ENCODE measurements around the gene ATOX1. TPM values are rescaled to one million over a fixed set of nuclear protein-coding genes. Genes with fewer than 3 reads are reported as not detected.

The ATOX1 gene
- total and polyA plus RNA-seq, 2 donors: 30.8 to 121 TPM

DNA sequence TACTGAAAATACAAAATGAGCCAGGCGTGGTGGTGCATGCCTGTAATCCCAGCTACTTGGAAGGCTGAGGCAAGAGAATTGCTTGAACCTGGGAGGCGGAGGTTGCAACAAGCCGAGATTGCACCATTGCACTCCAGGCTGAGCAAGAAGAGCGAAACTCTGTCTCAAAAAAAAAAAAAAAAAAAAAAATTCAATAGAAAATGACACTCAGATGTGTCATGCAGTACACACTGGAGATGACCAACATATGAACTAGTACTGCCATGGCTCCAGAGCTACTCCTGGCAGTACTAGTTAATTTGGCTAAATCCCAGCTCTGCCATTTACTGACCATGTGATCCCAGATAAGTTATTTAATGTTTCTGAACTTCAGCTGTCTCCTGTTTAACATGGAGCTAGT is 7.3 kb downstream of the ATOX1 start:
- no peak for DNase-seq (ENCODE audit: extremely low spot score)
- Histone ChIP-seq H3K4me1 (ENCODE audit: insufficient read depth) (peaks cover 1% of the 10 kb centered on the region), H3K4me3 (ENCODE audit: low read depth, low read length) (no peak overlapping the region), H3K27ac (ENCODE audit: low read depth) (no peak overlapping the region), H3K36me3 (ENCODE audit: insufficient read depth) (peaks cover 2% of the 10 kb centered on the region)
- 96% methylated on average over 4 of the region's 4 CpGs for WGBS

DNA sequence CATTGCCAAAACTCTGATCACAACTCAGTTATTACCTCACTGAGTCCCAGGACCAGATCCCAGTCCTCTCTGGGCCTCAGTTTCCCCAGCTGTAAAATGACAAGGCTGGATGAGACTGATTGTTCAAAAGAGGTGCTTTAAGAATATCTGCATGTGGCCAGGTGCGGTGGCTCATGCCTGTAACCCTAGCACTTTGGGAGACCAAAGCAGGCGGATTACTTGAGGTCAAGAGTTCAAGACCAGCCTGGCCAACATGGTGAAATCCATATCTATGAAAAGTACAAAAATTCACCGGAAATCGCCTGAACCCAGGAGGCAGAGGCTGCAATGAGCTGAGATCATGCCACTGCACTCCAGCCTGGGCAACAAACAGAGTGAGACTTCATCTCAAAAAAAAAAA is 8.3 kb downstream of the ATOX1 start:
- H3K4me1 ChIP-seq (ENCODE audit: insufficient read depth): peaks cover 1% of the 10 kb centered on the region
- no peak overlapping the region for H3K4me3 ChIP-seq (ENCODE audit: low read depth, low read length)
- 92% methylated on average over 4 of the region's 4 CpGs for WGBS
- H3K36me3 ChIP-seq (ENCODE audit: insufficient read depth): peaks cover 3% of the 10 kb centered on the region
- no peak overlapping the region for H3K27ac ChIP-seq (ENCODE audit: low read depth)
- DNase-seq (ENCODE audit: extremely low spot score): no peak

DNA sequence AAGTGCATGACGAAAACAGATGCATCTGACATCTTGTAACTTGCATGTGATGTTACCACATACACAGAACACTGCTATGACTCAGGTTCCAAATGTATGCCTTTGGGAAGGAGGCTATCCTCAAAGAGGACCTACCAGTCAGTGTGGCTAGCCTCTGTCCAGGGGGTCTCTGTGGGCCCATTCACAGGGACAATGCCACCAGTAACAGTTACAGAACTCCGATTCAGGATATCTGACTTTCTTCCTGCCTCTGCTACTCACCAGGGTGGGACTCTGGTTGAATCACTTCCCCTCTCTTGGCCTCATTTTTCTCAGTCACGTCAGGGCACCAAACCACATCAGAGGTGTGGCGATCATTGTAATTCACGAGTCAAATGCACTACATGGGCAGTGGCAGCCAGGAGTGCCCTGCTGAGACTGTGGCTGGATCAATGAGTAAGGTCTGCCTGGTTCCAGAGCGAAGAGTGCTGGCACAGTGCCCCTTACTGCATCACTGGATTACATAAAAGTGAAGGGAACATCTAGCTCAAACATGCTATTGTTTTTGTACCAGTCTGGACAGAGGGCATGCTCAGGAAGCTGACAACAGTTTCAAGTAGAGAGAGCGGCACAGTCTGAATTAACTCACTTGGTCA is 13.2 kb downstream of the ATOX1 start:
- no peak for DNase-seq (ENCODE audit: extremely low spot score)
- Histone ChIP-seq H3K27ac (ENCODE audit: low read depth) (no peak overlapping the region), H3K4me1 (ENCODE audit: insufficient read depth) (peaks cover 1% of the 10 kb centered on the region), H3K4me3 (ENCODE audit: low read depth, low read length) (no peak overlapping the region), H3K36me3 (ENCODE audit: insufficient read depth) (peaks cover 3% of the 10 kb centered on the region)
- 68% methylated on average over 7 of the region's 7 CpGs for WGBS

DNA sequence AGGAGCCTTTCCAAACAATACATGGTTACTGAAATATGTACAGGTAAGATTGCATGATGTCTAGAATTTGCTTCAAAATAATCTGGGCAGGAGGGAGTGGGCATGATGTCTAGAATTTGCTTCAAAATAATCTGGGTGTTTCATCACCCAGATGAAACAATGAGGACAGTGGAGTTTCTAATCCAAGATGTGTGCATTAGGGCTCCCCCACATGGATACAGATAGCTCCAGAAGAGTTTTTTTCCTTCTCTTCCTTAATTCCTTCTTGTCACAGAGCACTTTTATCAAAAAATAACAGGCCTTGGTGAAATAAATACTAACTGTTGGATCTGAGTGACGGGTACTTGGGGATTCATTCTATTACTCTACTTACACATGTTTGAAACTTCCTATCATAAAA is 14.9 kb downstream of the ATOX1 start:
- Histone ChIP-seq H3K4me1 (ENCODE audit: insufficient read depth) (peaks cover 1% of the 10 kb centered on the region), H3K4me3 (ENCODE audit: low read depth, low read length) (no peak overlapping the region), H3K27ac (ENCODE audit: low read depth) (no peak overlapping the region), H3K36me3 (ENCODE audit: insufficient read depth) (peaks cover 3% of the 10 kb centered on the region)
- DNase-seq (ENCODE audit: extremely low spot score): no peak
- 88% methylated on average over 1 of the region's 1 CpG for WGBS

DNA sequence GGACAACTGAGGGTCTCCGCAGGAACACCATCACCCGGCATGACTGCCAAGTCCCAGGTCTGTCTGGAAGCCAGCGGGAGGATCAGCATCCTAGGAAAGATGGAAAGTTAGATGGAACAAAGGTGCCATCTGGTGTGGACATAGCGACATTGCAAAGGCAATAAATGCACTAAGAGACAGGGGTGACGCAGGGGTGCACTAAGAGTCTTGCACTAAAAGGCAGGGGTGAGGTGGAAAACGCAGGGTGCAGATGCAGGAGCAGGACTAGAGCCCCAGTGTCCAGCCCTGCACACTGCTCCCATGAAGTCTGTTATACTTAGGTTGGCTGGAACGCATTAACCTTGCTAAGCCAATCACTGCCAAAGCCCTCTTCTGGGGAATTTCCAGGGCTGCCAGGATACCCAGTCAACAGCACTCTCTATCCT is 15.5 kb downstream of the ATOX1 start:
- no peak overlapping the region for H3K27ac ChIP-seq (ENCODE audit: low read depth)
- no peak overlapping the region for H3K4me3 ChIP-seq (ENCODE audit: low read depth, low read length)
- peaks cover 1% of the 10 kb centered on the region for H3K4me1 ChIP-seq (ENCODE audit: insufficient read depth)
- no peak for DNase-seq (ENCODE audit: extremely low spot score)
- WGBS: 44% methylated on average over 7 of the region's 7 CpGs
- peaks cover 3% of the 10 kb centered on the region for H3K36me3 ChIP-seq (ENCODE audit: insufficient read depth)

DNA sequence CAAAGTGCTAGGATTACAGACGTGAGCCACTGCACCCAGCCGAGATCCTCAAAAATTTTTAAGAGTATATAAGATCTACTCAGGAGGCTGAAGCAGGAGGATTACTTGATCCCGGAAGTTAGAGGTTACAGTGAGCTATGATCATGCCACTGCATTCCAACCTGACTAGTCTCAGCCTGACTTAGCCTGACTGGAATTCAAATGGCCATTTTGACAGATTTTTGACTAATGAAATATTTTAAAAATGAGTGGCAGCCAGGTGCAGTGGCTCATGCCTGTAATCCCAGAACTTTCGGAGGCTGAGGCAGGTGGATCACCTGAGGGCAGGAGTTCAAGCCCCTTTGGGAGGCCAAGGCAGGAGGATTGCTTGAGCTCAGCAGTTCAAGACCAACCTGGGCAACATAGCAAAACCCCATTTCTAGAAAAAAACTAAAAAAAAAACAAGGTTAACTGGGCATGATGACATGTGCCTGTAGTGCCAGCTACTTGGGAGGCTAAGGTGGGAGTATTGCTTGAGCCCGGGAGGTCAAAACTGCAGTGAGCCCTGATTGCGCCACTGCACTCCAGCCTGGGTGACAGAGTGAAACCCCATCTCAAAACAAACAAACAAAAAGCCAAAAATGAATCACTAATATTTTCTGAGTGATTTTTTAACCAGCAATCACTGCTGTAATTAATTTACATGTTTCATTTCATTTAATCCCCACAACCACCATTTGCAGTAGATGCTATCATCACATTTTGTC is 16.6 kb downstream of the ATOX1 start:
- peaks cover 1% of the 10 kb centered on the region for H3K4me1 ChIP-seq (ENCODE audit: insufficient read depth)
- 82% methylated on average over 6 of the region's 6 CpGs for WGBS
- peaks cover 3% of the 10 kb centered on the region for H3K36me3 ChIP-seq (ENCODE audit: insufficient read depth)
- H3K27ac ChIP-seq (ENCODE audit: low read depth): no peak overlapping the region
- H3K4me3 ChIP-seq (ENCODE audit: low read depth, low read length): no peak overlapping the region
- DNase-seq (ENCODE audit: extremely low spot score): no peak

DNA sequence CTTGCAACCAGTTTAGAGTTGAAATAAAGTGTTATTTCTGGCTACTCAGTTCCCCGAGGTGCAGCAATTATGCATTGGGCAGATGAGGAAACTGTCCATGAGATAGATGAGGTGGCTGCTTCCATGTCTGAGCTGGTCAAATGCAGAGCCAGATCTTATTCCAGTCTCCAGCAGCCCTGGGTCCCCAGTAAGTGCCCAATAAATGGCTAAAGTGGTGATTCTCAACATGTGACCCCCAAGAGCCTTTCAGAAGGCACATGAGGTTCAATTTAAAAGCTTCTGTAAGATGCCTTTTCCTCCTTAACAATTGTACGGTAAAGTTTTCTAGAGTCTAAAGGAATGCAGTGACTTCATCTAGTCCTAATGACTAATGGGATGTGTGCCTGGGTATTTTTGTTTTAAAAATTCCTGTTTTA is 17.5 kb downstream of the ATOX1 start:
- Histone ChIP-seq H3K4me1 (ENCODE audit: insufficient read depth) (peaks cover 1% of the 10 kb centered on the region), H3K36me3 (ENCODE audit: insufficient read depth) (no peaks in the 10 kb centered on the region), H3K4me3 (ENCODE audit: low read depth, low read length) (no peak overlapping the region), H3K27ac (ENCODE audit: low read depth) (no peak overlapping the region)
- no peak for DNase-seq (ENCODE audit: extremely low spot score)
- 28% methylated on average over 2 of the region's 2 CpGs for WGBS

DNA sequence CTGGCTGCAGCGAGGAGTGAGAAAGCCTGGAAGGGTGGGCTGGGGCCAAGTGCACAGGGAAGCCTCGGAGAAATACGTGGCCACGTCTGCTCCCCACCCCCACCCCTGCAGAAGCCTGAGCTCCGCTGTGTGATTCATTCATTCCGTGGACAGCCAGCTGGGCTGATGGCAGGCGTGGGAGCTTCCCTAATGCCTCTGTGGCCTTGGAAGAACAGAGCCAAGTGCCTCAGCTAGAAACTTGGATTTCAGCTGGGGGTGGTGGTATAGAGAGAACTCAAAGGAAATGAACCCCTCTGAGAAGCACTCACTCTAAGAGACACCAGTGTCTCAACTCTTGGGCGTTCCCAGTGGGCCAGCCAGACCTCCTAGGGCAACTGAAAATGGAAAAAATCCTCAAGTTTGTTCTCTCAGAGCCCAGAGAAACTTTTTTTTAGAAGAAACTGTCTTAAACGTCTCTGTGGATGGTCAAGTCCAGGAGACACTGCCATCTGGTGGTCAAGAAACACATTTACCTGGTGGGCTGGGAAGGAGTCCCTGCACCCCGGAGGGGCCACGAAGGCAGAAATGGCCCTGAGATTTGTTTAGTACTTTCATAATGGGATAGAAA is 18.0 kb downstream of the ATOX1 start:
- WGBS: 7% methylated on average over 11 of the region's 11 CpGs
- peak; percentile 75 for DNase-seq (ENCODE audit: extremely low spot score)

DNA sequence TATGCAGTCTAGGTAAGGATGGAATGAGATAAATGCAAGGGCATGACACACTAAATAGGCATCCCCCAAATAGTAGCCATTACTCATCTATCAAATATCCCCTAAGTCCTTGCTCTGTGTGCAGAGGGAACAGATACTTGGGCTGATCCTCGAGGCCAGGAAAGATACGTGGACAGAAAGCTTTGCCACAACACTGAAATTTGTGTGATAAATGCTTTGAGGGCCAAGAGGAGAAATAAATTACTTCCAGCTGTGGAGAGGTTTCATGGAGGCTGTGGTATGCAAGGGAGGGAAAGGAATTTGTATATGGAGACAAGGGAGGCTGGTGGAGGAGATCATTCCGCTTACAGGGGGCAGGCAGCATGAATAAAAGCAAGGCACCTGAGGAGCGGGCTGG is 18.5 kb downstream of the ATOX1 start:
- no peak overlapping the region for H3K4me3 ChIP-seq (ENCODE audit: low read depth, low read length)
- 27% methylated on average over 4 of the region's 4 CpGs for WGBS
- no peaks in the 10 kb centered on the region for H3K36me3 ChIP-seq (ENCODE audit: insufficient read depth)
- H3K4me1 ChIP-seq (ENCODE audit: insufficient read depth): peaks cover 1% of the 10 kb centered on the region
- peak; percentile 64 for DNase-seq (ENCODE audit: extremely low spot score)
- peak overlapping the region; percentile 39 for H3K27ac ChIP-seq (ENCODE audit: low read depth)

More for the DNA sequence above, 18.0 kb downstream of the ATOX1 start:
- H3K4me3 ChIP-seq (ENCODE audit: low read depth, low read length): no peak overlapping the region
- H3K4me1 ChIP-seq (ENCODE audit: insufficient read depth): peaks cover 1% of the 10 kb centered on the region
- no peaks in the 10 kb centered on the region for H3K36me3 ChIP-seq (ENCODE audit: insufficient read depth)
- H3K27ac ChIP-seq (ENCODE audit: low read depth): peak overlapping the region; percentile 39

DNA sequence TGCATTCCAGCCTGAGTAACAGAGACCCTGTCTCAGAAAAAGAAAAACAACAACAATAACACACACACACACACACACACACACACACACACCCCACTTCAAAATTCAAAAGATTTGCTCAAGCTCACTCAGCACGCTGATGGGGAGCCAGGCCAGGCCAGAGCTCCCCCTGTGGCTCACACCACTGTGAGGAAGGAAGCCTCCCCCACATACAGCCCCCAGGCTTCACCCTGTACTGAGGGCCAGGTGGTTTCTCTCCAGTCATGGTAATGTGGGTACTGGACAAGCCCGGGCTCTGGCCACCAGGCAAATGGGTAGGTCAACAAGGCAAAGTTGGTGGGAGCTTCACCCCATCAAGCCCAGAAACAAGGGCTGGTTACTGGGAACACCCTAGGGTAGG is 19.0 kb downstream of the ATOX1 start:
- Histone ChIP-seq H3K4me3 (ENCODE audit: low read depth, low read length) (no peak overlapping the region), H3K36me3 (ENCODE audit: insufficient read depth) (no peaks in the 10 kb centered on the region), H3K4me1 (ENCODE audit: insufficient read depth) (peaks cover 1% of the 10 kb centered on the region), H3K27ac (ENCODE audit: low read depth) (peak overlapping the region; percentile 11)
- WGBS: 69% methylated on average over 2 of the region's 2 CpGs
- DNase-seq (ENCODE audit: extremely low spot score): no peak

DNA sequence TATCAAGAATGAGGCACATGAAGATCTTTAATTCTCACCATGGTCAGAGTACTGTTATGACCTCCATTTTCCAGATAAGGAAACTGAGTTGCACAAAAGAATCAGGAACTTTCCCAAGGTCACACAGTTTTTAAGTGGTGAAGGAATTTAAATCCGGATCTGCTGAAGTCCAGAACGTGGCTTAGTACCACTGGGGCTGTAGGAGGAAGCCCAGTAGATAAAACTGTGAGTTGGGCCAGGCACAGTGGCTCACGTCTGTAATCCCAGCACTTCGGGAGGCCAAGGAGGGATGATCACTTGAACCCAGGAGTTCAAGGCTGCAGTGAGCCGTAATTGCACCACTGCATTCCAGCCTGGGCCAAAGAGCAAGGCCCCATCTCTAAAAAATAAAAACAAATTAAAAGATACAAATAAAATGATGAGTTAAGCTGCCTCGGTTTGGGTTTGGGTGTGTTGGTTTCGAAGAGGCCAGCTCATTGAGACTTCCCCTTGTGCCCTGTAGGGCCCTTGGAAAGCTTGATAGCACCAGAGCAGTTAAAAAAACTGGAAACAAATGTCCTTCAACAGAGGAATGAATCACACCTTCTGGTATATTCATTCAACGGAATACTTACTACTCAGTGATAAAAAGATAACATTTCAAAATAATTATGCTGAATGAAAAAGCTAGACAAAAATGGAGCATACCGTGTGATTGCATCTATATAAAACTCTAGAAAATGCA is 20.1 kb downstream of the ATOX1 start:
- Histone ChIP-seq H3K4me1 (ENCODE audit: insufficient read depth) (peaks cover 1% of the 10 kb centered on the region), H3K27ac (ENCODE audit: low read depth) (no peak overlapping the region), H3K4me3 (ENCODE audit: low read depth, low read length) (no peak overlapping the region), H3K36me3 (ENCODE audit: insufficient read depth) (no peaks in the 10 kb centered on the region)
- 56% methylated on average over 9 of the region's 9 CpGs for WGBS
- DNase-seq (ENCODE audit: extremely low spot score): no peak

DNA sequence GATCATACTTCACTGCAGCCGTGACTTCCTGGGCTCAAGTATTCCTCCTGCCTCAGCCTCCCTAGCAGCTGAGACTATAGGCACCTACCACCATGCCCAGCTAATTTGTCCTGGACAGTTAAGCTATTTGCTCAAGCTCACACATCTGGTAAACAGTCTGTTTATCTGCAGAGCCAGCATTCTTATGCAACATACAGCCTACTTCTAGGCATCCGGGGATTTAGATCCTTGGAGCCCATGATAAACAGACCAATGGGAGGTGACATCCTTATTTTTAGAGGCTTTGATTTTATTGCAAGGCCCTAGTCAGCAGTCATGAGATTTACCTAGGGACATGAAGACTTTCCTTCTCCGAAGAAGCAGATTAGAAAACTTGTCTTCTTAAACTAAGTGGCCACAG is 21.0 kb downstream of the ATOX1 start:
- Histone ChIP-seq H3K36me3 (ENCODE audit: insufficient read depth) (no peaks in the 10 kb centered on the region), H3K27ac (ENCODE audit: low read depth) (no peak overlapping the region), H3K4me1 (ENCODE audit: insufficient read depth) (peaks cover 1% of the 10 kb centered on the region), H3K4me3 (ENCODE audit: low read depth, low read length) (no peak overlapping the region)
- 71% methylated on average over 3 of the region's 3 CpGs for WGBS
- DNase-seq (ENCODE audit: extremely low spot score): no peak

DNA sequence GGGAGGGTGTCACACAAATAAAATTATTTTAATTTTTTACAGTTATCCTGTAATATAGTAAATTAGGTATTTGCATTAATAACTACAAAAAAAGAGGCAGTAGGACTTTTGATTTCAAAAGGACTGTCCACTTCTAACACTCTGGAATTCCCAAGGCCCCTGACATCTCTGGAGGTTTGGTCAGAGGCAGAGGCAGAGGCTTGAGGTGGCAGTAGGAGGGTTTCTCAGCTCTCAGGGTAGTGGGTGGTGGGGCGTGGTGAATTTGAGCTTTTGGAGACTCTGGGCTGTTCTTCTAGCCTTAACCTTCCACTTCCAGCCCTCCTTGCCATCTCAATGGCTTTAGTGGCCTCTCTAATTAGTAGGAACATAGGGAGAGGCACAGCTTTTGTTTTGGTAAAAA is 22.8 kb downstream of the ATOX1 start:
- H3K27ac ChIP-seq (ENCODE audit: low read depth): no peak overlapping the region
- 100% methylated on average over 1 of the region's 1 CpG for WGBS
- no peak overlapping the region for H3K4me3 ChIP-seq (ENCODE audit: low read depth, low read length)
- no peak for DNase-seq (ENCODE audit: extremely low spot score)
- no peaks in the 10 kb centered on the region for H3K36me3 ChIP-seq (ENCODE audit: insufficient read depth)
- peaks cover 1% of the 10 kb centered on the region for H3K4me1 ChIP-seq (ENCODE audit: insufficient read depth)

DNA sequence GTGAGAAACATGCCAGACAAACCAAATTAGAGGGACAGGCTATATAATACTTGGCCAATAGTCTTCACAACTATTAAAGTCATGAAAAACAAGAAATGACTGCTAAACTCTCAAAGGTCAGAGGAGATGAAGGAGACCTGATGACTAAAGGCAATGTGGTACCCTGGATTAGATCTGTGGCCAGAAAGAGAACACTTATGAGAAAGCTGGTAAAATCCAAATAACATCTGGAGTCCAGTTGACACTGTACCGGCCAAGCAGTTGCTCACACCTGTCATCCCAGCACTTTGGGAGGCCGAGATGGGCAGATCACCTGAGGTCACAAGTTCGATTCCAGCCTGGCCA is 24.4 kb downstream of the ATOX1 start:
- Histone ChIP-seq H3K27ac (ENCODE audit: low read depth) (no peak overlapping the region), H3K4me3 (ENCODE audit: low read depth, low read length) (no peak overlapping the region), H3K36me3 (ENCODE audit: insufficient read depth) (no peaks in the 10 kb centered on the region), H3K4me1 (ENCODE audit: insufficient read depth) (peaks cover 1% of the 10 kb centered on the region)
- WGBS: 95% methylated on average over 3 of the region's 3 CpGs
- DNase-seq (ENCODE audit: extremely low spot score): no peak

Measured in urinary bladder (tissue), 4 donors.